ENCODE measurements around the gene CYP2C19. TPM values are rescaled to one million over a fixed set of nuclear protein-coding genes. Genes with fewer than 3 reads are reported as not detected.

CYP2C19 gene
- polyA plus RNA-seq, 1 experiment: not detected

DNA sequence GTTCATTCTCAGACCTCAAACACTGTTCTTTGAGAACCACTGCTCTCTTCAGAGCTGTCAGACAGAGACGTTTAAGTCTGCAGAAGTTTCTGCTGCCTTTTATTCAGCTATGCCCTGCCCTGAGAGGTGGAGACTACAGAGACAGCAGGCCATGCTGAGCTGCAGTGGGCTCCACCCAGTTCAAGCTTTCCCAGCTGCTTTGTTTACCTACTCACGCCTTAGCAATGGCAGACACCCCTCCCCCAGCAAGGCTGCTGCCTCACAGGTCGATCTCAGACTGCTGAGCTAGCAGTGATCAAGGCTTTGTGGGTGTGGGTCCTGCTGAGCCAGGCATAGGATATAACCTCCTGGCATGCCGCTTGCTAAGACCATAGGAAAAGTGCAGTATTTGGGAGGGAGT lies 95.5 kb downstream of the CYP2C19 start:
- no peak overlapping the region for H3K27ac ChIP-seq (ENCODE audit: low read depth, low read length)
- no peak for DNase-seq (ENCODE audit: low read depth, low spot score)
- ChIA-PET POLR2A (no interaction called here), CTCF (no interaction called here)
- H3K27me3 ChIP-seq (ENCODE audit: control insufficient read depth, insufficient read depth, low read length): no peaks in the 10 kb centered on the region
- H3K9me3 ChIP-seq (ENCODE audit: control insufficient read depth, insufficient read depth, low read length): peaks cover 11% of the 10 kb centered on the region
- TF ChIP-seq, protein P1, sequence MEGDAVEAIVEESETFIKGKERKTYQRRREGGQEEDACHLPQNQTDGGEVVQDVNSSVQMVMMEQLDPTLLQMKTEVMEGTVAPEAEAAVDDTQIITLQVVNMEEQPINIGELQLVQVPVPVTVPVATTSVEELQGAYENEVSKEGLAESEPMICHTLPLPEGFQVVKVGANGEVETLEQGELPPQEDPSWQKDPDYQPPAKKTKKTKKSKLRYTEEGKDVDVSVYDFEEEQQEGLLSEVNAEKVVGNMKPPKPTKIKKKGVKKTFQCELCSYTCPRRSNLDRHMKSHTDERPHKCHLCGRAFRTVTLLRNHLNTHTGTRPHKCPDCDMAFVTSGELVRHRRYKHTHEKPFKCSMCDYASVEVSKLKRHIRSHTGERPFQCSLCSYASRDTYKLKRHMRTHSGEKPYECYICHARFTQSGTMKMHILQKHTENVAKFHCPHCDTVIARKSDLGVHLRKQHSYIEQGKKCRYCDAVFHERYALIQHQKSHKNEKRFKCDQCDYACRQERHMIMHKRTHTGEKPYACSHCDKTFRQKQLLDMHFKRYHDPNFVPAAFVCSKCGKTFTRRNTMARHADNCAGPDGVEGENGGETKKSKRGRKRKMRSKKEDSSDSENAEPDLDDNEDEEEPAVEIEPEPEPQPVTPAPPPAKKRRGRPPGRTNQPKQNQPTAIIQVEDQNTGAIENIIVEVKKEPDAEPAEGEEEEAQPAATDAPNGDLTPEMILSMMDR (IDR thresholded peaks at IDR 0.05; ENCODE audit: low read depth, low read length): no peak
- no peak overlapping the region for H3K4me3 ChIP-seq (ENCODE audit: low read depth, low read length)

DNA sequence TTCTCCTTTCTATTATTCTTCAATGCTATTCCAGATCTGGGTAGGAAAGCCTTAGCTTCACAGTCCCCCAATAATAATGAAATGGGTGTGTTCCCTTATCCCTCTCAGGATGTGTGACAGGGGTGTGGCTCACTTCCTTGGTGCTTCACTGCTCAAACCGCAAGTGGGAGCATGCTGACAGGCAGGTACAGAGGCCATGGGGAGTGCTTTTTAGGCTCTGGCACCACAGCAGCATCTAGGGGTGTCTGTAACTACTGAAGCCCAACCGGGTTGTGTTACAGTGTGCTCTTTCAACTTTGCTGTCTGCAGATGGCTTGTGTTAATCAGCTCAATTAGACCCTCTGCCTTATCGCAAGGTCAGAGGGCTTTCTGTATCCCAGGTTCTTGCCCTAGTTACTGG lies 96.6 kb downstream of the CYP2C19 start:
- TF ChIP-seq, protein P1 (IDR thresholded peaks at IDR 0.05; ENCODE audit: low read depth, low read length): no peak
- ChIA-PET CTCF (no interaction called here), POLR2A (no interaction called here)
- Histone ChIP-seq H3K4me3 (ENCODE audit: low read depth, low read length) (no peak overlapping the region), H3K27me3 (ENCODE audit: control insufficient read depth, insufficient read depth, low read length) (no peaks in the 10 kb centered on the region), H3K27ac (ENCODE audit: low read depth, low read length) (no peak overlapping the region), H3K9me3 (ENCODE audit: control insufficient read depth, insufficient read depth, low read length) (peaks cover 11% of the 10 kb centered on the region)
- DNase-seq (ENCODE audit: low read depth, low spot score): no peak

DNA sequence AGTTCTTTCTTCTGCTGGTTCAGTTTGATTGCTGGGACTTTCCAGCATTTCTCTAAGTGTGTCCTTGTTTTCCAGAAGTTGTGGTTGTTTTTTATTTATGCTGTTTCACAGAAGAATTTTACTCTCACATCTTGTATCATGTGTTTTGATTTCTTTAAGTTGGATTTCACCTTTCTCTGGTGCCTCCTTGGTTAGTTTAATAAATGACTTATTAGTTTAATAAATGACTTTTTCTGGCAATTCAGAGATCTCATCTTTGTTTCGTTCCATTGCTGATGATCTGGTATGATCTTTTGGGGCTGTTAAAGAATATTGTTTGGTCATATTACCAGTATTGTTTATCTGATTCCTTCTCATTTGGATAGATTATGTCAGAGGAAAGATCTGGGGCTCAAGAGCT lies 116.2 kb downstream of the CYP2C19 start:
- CTCF ChIA-PET: no interaction called here
- TF ChIP-seq, protein P1 (IDR thresholded peaks at IDR 0.05; ENCODE audit: low read depth, low read length): no peak

DNA sequence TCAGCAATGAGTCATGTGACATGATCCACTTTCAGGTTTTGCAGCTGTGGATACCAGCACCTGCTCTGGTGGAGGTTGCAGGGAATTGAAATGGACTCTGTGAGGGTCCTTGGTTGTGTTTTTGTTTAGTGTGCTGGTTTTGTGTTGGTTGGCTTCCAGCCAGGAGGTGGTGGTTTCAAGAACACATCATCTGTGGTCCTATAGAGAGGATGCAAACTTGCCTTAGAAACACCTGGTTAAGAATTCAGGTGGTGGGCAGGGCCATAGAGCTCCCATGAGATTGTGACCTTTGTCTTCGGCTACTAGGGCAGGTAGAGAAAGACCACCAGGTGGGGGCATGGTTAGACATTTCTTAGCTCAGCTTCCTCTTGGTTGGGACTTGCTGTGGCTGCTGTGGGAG lies 116.7 kb downstream of the CYP2C19 start:
- CTCF ChIA-PET: no interaction called here
- H3K27me3 ChIP-seq (ENCODE audit: control insufficient read depth, insufficient read depth, low read length): no peaks in the 10 kb centered on the region
- H3K27ac ChIP-seq (ENCODE audit: low read depth, low read length): no peak overlapping the region
- TF ChIP-seq, protein P1 (IDR thresholded peaks at IDR 0.05; ENCODE audit: low read depth, low read length): no peak
- DNase-seq (ENCODE audit: low read depth, low spot score): no peak
- H3K4me3 ChIP-seq (ENCODE audit: low read depth, low read length): no peak overlapping the region
- POLR2A ChIA-PET: no interaction called here
- peaks cover 6% of the 10 kb centered on the region; the same call in 1 of the 2 replicates for H3K9me3 ChIP-seq (ENCODE audit: control insufficient read depth, insufficient read depth, low read length)

More for the DNA sequence above, 116.2 kb downstream of the CYP2C19 start:
- H3K27ac ChIP-seq (ENCODE audit: low read depth, low read length): no peak overlapping the region
- no peak overlapping the region for H3K4me3 ChIP-seq (ENCODE audit: low read depth, low read length)
- no peaks in the 10 kb centered on the region for H3K27me3 ChIP-seq (ENCODE audit: control insufficient read depth, insufficient read depth, low read length)
- POLR2A ChIA-PET: no interaction called here
- peaks cover 6% of the 10 kb centered on the region; the same call in 1 of the 2 replicates for H3K9me3 ChIP-seq (ENCODE audit: control insufficient read depth, insufficient read depth, low read length)
- DNase-seq (ENCODE audit: low read depth, low spot score): no peak

DNA sequence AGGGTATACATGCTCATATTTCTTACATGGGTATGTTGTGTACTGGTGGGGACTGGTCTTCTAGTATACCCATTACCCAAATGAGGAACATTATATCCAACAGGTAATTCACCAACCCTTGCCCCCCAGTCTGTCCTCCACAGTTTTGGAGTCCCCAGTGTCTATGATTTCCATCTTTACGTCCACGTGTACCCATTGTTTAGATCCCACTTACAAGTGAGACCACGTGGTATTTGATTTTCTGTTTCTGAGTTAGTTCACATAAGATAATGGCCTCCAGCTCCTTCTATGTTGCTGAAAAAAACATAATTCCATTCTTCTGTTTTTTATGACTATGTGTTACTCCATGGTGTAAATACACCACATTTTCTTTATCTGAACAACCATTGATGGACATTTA lies 126.6 kb downstream of the CYP2C19 start:
- ChIA-PET POLR2A (no interaction called here), CTCF (no interaction called here)
- TF ChIP-seq, protein P1 (IDR thresholded peaks at IDR 0.05; ENCODE audit: low read depth, low read length): no peak
- H3K27me3 ChIP-seq (ENCODE audit: control insufficient read depth, insufficient read depth, low read length): no peaks in the 10 kb centered on the region
- DNase-seq (ENCODE audit: low read depth, low spot score): no peak
- H3K27ac ChIP-seq (ENCODE audit: low read depth, low read length): no peak overlapping the region
- peaks cover 7% of the 10 kb centered on the region; the same call in 1 of the 2 replicates for H3K9me3 ChIP-seq (ENCODE audit: control insufficient read depth, insufficient read depth, low read length)
- no peak overlapping the region for H3K4me3 ChIP-seq (ENCODE audit: low read depth, low read length)
